Activated CD4-positive, alpha-beta T cell treated with anti-CD3 and anti-CD28 coated beads, Interleukin-2, amount 50 U/mL, for 16 hours (primary cell): ENCODE data around the gene CRYBG2.

Source experiments
- DNase-seq: peaks from one replicate; pipeline ENCODE4 v3.0.0-alpha.2; 2020

The CRYBG2 gene

GRCh38 chr1:26291433-26291832 is 62.5 kb downstream of the CRYBG2 start:
- no peak for DNase-seq

GRCh38 chr1:26290882-26291261 is 63.1 kb downstream of the CRYBG2 start:
- no peak for DNase-seq

- DNase-seq: no peak
Measured at GRCh38 chr1:26290122-26290881, 63.6 kb downstream of the CRYBG2 start.

GRCh38 chr1:26289158-26290059 is 64.5 kb downstream of the CRYBG2 start:
- DNase-seq: peak; percentile 57

- peak; percentile 85 for DNase-seq
Measured at GRCh38 chr1:26288311-26288941, 65.5 kb downstream of the CRYBG2 start.

GRCh38 chr1:26287811-26288210 is 66.1 kb downstream of the CRYBG2 start:
- DNase-seq: no peak

- DNase-seq: peak; percentile 87
Measured at GRCh38 chr1:26287033-26287711, 66.8 kb downstream of the CRYBG2 start.

- DNase-seq: no peak
Measured at GRCh38 chr1:26286064-26286416, 67.9 kb downstream of the CRYBG2 start.

- DNase-seq: peak; percentile 68
Measured at GRCh38 chr1:26285366-26286063, 68.4 kb downstream of the CRYBG2 start.

GRCh38 chr1:26284597-26285347 is 69.2 kb downstream of the CRYBG2 start:
- peak; percentile 96 for DNase-seq

- DNase-seq: no peak
Measured at GRCh38 chr1:26283871-26284596, 69.9 kb downstream of the CRYBG2 start.

GRCh38 chr1:26283279-26283853 is 70.6 kb downstream of the CRYBG2 start:
- no peak for DNase-seq

GRCh38 chr1:26282401-26282918 is 71.5 kb downstream of the CRYBG2 start:
- DNase-seq: no peak

- no peak for DNase-seq
Measured at GRCh38 chr1:26281971-26282370, 72.0 kb downstream of the CRYBG2 start.

- DNase-seq: peak; percentile 27
Measured at GRCh38 chr1:26281091-26281958, 72.6 kb downstream of the CRYBG2 start.

GRCh38 chr1:26280333-26281042 is 73.4 kb downstream of the CRYBG2 start:
- DNase-seq: peak; percentile 41

GRCh38 chr1:26279456-26280332 is 74.2 kb downstream of the CRYBG2 start, which contains the start of gene SH3BGRL3:
Gene SH3BGRL3, plus strand, starts transcription at chr1:26280086. Its CDS starts 70 bp downstream, at chr1:26280156.
- peak; percentile 89 for DNase-seq
